GM18526 (cell line): ENCODE data around the gene GPX4.

Source experiments
- POLR2A ChIP-seq: IDR thresholded peaks from 3 replicates; pipeline ENCODE4 v1.6.1; 2011; ENCODE audit not compliant: insufficient read length; ENCODE audit errors: extremely low read depth

GPX4 gene

GRCh38 chr19:1103708-1104310, at the start of gene GPX4:
GPX4 (plus strand) TSS chr19:1103994; CDS start chr19:1104044, 50 bp downstream.
- TF ChIP-seq POLR2A, result peak; percentile 98

- TF ChIP-seq POLR2A, result no peak
These were observed 49.4 kb upstream of the GPX4 start for GRCh38 chr19:1054102-1055027.

GRCh38 chr19:1055028-1055425, 48.8 kb upstream of the GPX4 start:
- TF ChIP-seq POLR2A, result no peak

- no peak for TF ChIP-seq POLR2A
These were observed 47.7 kb upstream of the GPX4 start for GRCh38 chr19:1055886-1056620.

- TF ChIP-seq POLR2A, result no peak
These were observed 46.5 kb upstream of the GPX4 start for GRCh38 chr19:1057176-1057855.

- TF ChIP-seq POLR2A, result no peak
These were observed 45.7 kb upstream of the GPX4 start for GRCh38 chr19:1058112-1058511.

- TF ChIP-seq POLR2A, result no peak
These were observed 43.1 kb upstream of the GPX4 start for GRCh38 chr19:1060689-1061088.

GRCh38 chr19:1061987-1062386, 41.8 kb upstream of the GPX4 start:
- no peak for TF ChIP-seq POLR2A

- TF ChIP-seq POLR2A, result no peak
These were observed 41.3 kb upstream of the GPX4 start for GRCh38 chr19:1062387-1063029.

GRCh38 chr19:1063030-1063908, 40.5 kb upstream of the GPX4 start:
- TF ChIP-seq POLR2A, result no peak

- no peak for TF ChIP-seq POLR2A
These were observed 39.7 kb upstream of the GPX4 start for GRCh38 chr19:1063909-1064660.

- TF ChIP-seq POLR2A, result no peak
These were observed 38.9 kb upstream of the GPX4 start for GRCh38 chr19:1064661-1065605.
